GM18526 (cell line): ENCODE data around the gene PPP1R27.

Experiments used
- POLR2A ChIP-seq: IDR thresholded peaks from 3 replicates; pipeline ENCODE4 v1.6.1; 2011; ENCODE audit not compliant: insufficient read length; ENCODE audit errors: extremely low read depth

The PPP1R27 gene

GRCh38 chr17:81865733-81866439 is 31.0 kb upstream of the PPP1R27 start:
- TF ChIP-seq POLR2A, result no peak

GRCh38 chr17:81865358-81865732 is 30.5 kb upstream of the PPP1R27 start:
- TF ChIP-seq POLR2A, result no peak

GRCh38 chr17:81863833-81864768 is 29.3 kb upstream of the PPP1R27 start:
- peak; percentile 24 for TF ChIP-seq POLR2A

- no peak for TF ChIP-seq POLR2A
Observed at GRCh38 chr17:81863123-81863675, 28.3 kb upstream of the PPP1R27 start.

GRCh38 chr17:81860756-81861568 is 26.1 kb upstream of the PPP1R27 start:
- peak; percentile 93 for TF ChIP-seq POLR2A

GRCh38 chr17:81859906-81860755 is 25.3 kb upstream of the PPP1R27 start, which contains the start of gene P4HB:
Gene P4HB, minus strand, starts transcription at chr17:81860535. Its CDS starts 64 bp downstream, at chr17:81860471.
- TF ChIP-seq POLR2A, result peak; percentile 98

- TF ChIP-seq POLR2A, result no peak
Observed at GRCh38 chr17:81858967-81859905, 24.4 kb upstream of the PPP1R27 start.

GRCh38 chr17:81858170-81858966 is 23.5 kb upstream of the PPP1R27 start:
- no peak for TF ChIP-seq POLR2A

- no peak for TF ChIP-seq POLR2A
Observed at GRCh38 chr17:81854974-81855774, 20.3 kb upstream of the PPP1R27 start.

GRCh38 chr17:81852237-81852636 is 17.4 kb upstream of the PPP1R27 start:
- no peak for TF ChIP-seq POLR2A

- no peak for TF ChIP-seq POLR2A
Observed at GRCh38 chr17:81851423-81851822, 16.6 kb upstream of the PPP1R27 start.
